ENCODE results near the gene MAJIN.
A peak's percentile ranks its signal among the peaks of the same experiment; 100 is the strongest.
"Not testable (repeated sequence)": the region's sequence is repeated elsewhere in the genome, so short reads cannot be mapped to it uniquely, and the experiment has no call there.

MAJIN gene

DNA sequence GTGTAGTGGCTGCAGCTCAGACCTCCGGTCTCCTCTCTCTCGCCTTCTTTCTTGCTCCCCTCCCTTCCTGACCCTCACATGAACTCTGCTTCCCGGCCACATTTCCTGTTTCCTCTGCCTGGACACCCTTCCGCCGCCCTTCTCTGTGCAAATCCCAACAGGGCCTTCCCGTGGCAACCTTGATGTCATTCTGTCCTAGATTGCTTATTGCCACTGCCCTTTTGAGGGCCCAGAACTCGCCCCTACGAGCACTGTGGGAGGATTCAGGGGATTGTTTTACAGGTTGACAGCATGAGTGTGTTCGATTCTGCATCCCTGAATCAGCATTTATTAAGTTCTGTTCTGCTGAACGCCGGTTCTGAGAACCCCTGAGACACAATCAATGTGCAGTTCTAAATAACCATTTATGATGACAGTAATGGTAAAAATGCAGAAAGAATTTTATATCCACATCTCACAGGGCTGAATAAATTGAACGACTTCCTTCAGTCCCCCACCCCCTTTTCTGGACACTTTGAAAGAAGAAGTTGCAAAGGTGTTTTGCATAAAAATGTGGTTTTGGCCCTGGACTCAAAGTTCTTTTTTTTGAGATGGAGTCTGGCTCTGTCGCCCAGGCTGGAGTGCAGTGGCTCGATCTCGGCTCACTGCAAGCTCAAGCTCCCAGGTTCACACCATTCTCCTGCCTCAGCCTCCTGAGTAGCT lies 18.5 kb upstream of the MAJIN start:
- no peak for DNase-seq

DNA sequence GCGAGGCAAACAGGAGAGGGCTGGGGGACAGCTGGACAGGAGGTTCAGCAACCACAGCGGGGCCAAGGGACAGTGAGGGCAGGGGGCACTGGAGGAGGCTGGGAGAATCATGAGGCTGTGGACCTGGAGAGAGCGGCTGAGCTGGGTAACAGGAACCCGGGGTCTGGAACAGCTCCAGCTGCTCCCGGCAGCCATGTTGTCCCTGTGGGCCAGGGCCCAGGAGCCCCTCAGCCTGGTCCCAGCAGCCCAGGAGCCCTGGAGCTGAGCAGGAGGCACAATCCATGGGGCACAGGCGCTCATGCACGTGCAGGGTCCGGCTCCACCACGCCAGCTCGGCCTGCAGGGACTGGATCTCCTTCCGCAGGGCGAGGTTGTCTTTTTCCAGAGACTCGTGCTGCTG lies 17.5 kb upstream of the MAJIN start:
- no peak for DNase-seq

DNA sequence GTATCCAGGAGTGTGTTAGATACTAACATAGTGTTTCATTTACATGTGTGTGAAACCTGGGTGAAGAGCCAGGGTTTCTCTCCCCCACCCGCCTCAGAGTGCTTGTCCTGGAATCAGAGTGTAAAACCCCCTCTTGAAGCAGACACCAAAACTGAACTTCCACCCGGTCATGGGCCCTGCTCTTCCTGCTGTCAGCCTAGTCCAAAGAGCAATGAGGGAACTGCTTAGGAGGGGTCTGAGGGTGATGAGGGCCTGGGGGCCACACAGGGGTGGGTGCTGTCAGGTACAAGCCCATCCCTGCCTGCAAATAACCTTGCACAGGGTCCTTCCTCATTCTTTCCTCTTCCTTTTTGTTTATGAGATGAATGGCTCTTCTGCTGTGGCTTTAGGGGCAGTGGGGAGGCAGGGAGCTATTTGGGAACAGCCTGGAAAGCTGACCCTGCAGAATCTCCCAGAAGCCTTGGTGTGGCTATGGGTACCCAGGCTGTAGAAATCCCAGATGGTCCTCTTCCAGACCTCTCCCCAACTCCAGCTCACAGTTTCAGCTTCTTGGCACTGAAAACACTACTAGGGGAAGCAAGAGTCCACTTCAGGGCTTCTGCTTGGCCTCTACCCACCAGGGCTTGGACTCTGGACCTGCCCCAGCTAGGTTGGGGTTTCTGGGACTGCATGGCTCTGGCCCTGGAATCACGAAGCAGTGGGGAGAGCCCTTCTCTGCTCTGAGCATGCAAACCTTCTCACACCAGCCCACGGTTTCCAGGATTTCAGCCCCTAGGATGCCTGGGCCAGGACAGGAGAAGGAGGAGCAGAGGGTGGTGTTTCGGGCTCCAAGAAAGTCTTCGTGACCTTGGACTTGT lies 16.3 kb upstream of the MAJIN start:
- no peak for DNase-seq

DNA sequence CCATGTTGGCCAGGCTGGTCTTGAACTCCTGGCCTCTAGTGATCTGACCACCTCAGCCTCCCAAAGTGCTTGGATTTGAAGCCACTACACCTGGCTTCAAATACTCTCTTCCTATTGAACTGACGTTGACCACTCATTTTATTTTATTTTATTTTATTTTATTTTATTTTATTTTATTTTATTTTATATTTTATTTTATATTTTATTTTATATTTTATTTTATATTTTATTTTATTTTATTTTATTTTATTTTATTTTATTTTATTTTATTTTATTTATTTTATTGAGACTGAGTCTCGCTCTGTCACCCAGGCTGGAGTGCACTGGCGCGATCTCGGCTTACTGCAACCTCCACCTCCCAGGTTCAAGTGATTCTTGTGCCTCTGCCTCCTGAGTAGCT lies 11.4 kb upstream of the MAJIN start:
- DNase-seq: not testable (repeated sequence)

DNA sequence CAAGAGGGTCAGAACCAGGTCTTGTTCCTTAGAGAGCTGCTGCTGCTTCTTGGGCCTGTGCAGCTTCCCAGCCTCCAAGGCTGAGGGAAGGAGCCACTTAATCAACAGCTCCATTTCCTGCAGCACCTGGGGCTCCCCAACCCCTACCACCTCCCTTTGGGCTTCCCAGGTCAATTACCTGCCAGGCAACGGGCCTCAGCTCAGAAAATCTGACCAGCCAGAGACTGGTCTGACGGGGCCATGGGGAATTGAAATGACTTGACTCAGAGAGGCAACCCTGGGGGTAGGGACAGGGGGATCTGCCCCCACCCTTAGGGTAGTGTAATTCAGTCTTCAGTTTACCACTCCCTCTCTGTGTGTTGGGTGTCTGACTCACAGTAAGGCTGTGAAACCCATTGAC lies 4.7 kb upstream of the MAJIN start:
- DNase-seq: peak; percentile 26

DNA sequence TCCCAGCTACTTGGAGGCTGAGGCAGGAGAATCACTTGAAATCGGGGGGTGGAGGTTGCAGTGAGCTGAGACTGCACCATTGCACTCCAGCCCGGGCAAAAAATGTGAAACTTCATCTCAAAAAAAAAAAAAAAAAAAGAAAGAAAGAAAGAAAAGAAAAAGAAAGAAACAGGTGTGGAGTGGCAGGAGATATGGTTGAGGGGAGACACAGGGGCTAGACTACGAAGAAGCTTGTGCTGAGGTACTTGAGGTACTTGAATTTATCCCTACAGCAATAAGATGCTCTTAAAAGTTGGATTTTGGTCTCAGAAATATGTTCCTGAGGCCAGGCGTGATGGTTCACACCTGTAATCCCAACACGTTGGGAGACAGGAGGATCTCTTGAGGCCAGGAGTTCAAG lies 2.2 kb upstream of the MAJIN start:
- no peak for DNase-seq

DNA sequence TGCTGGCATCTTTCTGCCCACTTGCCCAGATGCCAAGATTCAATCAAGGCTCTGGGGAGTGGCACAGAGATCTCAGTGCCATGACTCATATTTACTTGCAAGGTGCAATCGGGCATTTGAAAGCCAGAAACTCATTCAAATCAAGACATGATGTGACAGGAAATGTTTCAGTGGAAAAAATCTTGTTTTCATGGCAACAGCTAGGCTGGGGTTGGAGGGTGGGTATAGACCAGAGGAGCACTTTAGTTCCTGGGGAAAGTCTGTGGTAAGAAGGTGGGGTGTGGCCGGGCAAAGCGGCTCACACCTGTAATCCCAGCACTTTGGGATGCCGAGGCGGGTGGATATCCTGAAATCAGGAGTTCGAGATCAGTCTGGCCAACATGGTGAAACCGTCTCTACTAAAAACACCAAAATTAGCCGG lies 1.2 kb downstream of the MAJIN start:
- DNase-seq: no peak

DNA sequence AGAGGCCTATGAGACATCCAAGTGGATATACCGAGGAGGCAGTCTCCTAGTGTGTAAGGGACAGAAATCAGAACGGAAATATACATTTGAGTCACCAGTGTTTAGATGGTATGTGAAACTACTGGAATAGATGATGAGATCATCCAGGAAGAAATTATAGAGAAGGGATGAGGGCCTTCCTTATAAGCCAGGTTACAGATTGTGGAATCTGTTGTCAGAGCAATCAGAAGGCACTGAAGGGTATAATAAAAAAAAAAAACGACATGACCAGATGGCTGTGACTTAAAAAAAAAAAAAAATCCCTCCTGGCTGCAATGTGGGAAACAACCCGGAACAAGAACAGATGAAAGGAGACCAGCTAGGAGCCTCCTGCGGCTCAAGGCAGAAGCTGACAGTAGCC lies 2.7 kb downstream of the MAJIN start:
- peak; percentile 82 for DNase-seq

DNA sequence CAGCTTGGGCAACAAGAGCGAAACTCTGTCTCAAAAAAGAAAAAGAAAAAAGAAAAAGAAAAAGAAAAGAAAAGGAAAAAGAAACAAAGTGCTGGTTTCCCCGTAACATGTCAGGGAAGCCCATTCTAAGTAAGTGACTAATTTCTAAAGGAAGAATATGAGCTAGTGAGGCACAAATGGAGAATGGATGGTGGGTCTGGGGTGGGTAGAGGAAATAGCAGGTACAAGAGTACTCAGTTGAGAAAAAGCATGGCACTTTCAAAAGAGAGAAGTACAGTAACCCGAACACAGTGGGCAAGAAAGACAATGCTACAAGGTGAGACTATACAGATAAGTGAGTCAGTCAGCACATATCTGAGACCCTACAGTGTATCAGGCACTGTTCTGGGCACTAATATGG lies 4.5 kb downstream of the MAJIN start:
- no peak for DNase-seq

DNA sequence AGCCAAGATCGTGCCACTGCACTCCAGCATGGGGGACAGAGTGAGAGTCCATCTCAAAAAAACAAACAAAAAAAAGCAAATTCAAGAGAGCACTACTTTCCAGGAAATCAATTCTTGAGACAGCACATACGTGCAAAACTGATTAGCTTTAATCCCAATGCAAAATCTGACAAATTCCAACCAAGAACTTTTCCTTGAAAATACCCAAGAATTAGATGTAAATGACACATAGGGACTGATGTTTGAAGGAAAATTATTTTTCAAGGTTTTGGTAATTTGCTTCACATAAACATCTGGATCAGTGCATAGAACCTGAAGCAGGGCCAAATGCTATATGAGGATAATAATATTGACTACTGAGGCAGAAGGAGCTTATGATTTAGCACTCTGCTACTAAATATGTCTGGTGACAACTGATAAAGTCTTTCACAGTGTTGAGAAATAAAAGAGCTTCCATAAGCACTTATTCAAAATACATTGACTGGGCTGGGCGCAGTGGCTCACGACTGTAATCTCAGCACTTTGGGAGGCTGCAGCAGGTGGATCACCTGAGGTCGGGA lies 8.8 kb downstream of the MAJIN start:
- DNase-seq: no peak

DNA sequence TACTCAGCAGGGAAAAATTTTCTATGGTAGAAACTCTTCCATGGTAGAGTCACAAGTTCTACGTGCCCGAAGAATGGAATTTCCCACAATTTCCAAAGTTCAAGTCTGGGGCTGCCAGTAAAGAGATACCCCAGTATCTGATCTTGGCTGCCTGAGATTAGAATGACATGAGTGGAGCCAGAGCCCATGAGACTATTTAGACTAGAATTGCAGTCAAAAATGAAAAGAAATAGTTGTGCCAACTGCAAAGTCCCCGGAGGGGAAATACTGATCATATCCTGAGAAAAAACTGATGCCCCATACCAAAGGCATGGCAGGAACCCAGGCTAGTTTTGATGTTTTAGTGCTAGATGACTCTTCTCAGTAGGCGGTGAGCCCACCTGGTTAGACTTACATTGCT lies 11.2 kb downstream of the MAJIN start:
- DNase-seq: no peak

DNA sequence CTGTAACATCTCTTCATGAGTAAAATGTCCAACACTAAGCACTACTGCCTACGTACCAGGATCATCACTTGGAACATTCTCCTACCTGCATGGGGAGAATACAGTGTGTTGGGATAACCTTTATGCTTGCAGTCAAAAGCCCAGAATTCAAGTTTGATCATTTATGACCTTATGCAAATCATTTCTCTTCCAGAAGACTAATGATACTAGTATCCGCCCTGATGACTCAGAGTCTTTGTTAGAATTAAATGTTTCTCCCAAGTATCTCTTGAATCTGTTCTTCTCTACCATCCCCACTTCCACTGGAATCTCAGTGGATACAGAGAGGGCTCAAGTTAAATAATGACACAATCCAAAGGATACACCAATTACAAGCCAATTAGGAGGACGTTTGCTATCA lies 12.4 kb downstream of the MAJIN start:
- no peak for DNase-seq

DNA sequence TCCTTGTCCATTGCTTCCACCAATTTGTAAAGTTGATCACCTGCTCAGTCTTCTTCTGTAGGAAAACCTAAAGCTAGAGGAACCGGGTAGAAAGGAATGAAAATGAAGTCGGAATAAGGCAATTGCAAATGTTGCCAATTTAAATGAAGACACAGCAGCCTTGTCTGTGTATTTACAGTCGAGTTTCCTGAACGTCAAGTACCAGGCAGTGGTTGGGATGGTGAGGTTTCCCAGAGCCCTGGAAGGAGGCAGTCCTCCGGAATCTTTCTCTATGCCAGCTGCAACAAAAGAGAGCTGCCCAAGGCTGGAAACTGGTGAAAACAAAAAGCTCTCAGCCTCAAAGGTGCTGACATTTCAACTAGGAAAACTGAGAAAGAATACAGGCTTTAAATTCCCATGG lies 17.7 kb downstream of the MAJIN start:
- DNase-seq: no peak

DNA sequence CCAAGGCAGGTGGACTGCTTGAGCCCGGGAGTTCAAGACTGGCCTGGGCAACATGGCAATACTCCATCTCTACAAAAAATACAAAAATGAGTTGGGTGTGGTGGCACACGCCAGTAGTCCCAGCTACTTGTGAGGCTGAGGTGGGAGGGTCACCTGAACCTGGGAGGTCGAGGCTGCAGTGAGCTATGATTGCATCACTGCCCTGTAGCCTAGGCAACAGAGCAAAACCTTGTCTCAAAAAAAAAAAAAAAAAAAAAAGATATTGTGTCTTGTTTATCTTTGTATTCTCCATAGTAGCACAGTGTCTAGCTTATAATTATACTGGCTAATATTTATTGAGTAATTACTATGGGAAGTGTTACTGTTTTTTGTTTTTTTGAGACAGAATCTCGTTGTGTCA lies 20.4 kb downstream of the MAJIN start:
- DNase-seq: no peak

DNA sequence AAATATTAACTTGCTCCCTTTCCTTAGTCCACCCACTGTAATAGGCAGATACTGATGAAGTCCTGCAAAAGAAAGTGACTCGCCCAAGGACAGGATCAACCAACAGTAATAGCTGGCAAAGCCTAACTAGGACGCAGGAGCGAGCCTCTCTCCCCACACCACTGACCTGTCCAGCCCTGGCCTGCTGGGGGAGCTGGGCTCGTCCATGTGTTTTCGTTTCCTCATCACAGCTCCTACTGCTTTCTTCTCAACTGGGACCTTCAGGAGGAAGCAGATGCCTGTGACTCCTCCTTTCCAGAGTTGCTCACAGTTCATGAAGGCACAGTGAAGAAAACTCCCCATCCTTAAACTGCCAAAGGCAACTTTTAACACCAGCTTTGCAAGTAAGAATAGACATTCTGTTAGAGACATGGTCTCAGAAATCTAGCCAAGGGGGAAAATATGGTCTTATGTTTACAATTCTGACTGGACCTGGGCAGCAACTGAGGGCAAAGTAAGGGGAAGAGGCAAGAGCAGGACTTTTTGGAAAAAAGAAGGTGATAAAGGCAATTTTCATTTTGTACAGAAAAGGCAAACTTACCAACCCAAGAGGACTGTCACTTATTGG lies 24.6 kb downstream of the MAJIN start:
- no peak for DNase-seq

DNA sequence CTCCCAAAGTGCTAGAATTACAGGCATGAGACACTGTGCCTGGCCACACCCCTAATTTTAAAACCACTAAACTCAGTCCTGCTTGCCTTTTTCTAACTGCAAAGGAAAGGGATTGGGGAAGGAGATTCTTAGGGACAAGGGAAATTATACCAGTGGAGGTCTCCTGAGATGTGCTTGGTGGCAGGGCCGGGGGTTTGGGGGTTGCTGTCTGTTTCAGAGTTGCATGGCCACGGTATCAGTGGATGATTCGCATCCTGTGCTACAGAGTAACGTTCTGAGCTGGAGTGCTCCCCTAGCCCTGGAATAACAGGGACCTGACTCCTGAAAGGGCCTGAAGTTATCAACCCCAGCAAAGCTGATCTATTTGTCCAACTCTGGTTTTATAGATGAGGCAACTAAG lies 35.4 kb downstream of the MAJIN start:
- no peak for DNase-seq

DNA sequence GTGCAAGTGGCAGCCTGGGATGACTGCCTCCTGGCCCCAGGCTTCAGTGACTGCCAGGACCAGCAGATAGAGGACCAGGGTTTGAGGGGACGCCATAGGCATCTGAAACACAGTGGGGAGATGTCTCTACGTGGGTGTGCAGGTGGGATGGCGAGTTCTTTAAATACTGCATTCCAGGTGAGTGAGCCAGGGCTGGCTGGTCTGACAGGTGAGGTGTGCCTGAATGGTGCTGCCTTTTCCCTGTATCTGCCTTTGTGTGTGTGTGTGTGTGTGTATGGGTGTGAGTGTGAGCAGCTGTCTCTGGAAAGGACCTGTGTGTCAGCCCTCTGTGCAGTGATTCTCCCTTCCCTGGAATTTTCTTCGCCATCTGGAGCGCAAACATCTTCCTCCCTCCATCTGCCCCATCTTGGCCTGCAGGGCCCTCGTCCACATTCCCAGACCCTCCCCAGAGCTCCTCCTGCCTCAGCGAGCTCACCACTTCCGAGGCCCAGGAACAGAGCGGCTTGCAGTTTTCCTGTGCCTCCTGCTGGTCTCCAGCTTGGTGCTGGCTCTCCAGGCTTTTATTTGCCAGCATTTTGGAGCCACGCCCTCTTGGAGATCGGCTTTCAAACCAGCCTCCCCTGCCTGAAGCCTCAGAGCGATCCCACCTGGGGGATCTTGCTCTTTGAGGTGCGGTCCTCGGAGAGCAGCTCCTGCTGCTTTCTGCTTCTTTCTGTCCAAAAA lies 36.4 kb downstream of the MAJIN start, which contains the start of gene GPHA2:
GPHA2 (minus strand) TSS at position 535 of the 723 bp plus-strand sequence; CDS start at position 102, 433 bp downstream.
- peak; percentile 91 for DNase-seq

DNA sequence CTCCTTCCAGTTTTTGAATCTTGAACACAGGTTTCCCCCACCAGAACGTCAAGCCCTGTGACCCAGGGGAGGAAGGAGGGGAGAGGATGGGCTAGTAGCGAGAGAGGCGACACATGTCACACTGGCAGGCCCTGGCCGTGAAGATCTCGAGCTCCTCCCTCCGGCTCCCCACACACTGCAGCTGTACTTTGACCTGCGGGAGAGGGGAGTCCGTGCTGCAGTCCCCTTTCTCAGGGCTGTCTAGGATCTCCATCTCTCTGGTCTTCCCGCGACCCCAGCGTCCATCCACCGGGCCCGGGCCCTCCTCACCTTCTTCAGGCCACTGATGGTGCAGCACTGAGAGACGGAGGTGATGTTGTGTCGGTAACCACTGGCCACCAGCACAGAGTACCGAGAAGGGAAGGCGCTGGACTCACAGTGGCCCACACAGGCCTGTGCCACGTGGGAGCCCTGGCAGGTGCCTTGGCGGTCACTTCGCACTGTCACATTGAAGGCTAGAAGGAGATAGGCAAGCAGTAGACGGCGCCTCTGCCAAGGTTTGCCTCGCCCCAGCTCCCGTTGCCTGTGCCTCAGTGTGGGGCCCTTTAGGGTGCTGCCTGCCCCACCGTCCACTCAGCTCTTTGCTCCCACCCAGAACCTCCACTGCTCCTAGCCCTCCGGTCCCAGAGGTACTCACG lies 37.1 kb downstream of the MAJIN start:
- DNase-seq: no peak

DNA sequence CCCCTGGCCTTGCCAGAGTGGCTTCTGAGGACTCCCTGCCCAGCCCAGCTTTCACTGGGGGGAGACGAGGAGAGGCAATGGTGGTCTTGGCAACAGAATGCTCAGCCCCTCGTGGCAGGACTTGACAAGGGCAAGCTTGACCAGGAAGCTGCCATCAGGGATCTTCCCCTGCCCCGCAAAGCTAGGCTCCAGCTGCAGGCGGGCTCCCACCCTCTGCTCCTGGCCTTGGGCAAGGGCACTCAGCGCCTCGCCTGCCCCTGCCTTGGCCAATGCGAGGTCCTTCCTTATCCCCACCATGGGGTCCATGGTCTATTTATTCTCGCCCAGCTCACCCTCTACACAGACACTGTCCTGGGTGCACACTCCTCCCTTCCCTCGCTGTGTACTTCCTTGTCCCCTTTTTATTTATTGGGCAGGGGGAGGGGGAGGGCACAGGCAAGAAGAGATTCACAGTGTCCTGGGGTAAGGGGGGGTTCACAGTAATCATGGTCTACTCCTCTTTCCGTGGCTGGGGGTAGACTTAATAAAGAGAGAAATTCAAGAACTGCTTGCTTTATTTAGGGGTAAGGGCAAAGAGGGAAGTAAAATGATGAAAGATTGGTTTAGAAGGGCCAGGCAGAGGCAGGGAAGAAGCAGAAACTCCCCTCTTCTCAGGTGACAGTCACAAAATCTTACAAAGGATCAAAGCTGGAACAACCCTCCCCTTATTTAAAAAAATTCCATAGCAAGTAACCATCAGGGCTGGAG lies 37.8 kb downstream of the MAJIN start:
- no peak for DNase-seq

DNA sequence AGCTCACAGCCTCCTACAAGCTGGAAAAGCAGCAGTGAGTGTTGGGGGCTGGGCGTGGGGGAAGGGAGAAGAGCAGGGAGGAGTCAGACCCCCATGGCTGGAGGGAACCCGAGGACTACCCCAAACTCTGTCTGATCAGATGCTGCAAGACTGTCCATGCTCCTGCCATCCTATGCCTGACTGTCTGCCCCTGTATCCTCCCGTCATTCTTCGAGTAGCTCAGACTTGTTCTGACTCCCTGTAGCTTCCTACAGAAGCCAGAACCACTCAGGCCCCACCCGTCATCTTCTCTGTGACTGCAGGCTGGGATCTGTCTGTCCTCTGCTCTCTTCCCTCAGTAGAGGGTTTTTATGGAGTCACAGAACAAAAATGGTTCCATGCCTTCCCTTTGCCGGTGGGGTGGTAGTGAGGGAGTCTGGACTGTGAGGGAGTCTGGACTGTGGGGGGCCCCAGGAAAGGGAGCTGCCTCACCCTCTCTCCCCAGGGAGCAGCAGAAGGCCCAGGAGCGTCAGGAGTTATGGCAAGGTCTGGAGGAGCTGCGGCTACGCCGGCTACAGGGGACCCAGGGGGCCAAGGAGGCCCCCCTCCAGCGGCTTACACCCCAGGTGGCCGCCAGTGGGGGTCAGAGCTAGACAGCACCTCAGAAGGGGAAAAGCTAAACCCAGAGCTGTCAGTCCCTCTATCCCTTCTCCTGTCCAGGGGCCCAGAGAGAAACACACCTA lies 38.5 kb downstream of the MAJIN start:
- no peak for DNase-seq

DNA sequence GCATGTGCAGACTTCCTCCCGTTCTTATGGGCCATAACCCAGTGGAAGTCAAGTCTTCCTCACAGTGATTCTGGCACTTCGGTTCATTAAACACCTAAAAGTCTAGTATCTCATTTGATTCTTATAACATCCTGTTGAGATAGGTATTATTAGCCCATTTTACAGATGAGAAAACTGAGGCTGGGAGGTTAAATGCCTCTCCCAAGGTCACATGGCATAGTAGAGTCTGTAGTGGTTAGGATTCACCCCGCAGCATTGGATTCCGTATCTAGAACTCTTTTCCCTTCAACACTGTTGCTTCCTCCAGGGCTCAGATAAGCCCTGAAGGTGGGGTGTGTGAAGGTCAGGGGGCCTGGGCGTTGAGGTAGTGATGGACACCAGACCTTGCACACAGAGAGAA lies 39.6 kb downstream of the MAJIN start:
- no peak for DNase-seq
